ENCODE data around the gene PEX16.

Gene PEX16

DNA sequence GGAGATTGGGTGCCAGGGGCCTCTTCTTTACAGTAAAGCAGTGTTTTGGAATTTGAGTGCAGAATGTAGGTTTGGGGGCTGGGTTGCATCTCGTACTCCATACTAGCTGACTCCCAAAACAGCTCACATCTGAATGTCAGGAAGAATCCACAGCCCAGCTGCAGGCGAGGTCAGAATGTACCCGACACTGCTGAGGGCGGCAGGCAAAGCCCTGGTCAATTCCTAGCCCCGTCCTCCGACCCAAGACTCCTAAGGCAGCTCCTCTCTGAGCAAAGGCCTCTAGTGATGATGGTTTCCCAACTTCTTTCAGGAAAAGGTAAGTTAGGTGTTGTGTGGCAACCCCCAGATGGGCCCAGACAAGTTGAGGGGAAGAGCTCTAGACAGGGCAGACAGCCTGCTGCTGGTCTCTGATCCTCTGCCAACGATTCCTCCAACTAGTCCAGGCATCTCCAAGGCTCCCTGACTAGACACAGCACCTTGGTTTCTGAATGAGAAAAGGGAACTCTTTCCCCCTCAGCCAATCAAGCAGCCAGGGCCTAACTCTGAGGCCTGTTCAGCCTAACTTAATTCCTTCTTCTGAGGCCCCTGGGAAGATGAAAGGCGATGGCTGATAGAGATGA is 13.4 kb upstream of the PEX16 start:
- no peak for DNase-seq (ENCODE audit: low read depth)

DNA sequence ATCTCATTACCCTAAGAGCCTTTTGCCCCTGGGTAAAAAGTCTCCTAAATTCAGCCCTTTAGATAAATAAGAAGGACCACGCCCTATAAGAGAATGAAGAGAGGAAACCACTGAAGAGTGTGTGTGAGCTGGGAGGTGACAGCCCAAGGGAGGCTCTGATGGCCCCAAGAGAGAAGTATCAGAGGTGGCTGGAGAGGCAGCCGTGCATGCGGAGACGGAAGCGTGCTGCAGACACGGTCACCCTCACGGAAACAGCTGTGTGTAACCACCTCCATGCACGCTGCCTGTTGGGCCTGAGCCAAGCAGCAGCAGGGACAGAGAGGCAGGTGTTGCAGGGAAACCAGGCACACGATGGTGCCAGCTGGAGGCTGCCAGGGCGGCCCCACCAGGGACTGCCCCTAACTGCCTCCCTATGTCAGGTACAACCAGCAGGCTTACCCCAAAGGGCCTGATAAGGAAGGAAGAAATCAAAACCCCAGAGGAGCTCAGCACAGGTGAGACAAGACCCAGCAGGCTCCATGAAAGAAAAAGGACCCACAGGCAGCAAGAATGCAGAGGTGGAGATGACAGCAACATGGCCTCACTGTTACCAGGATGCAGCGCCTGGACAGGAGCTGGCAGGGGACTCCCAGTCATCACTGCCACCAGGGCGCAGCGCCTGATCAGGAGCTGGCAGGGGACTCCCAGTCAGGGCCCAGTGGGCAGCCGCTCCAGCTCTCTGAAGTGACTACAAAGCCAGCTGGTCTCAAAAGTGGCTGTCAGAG is 12.5 kb upstream of the PEX16 start:
- DNase-seq (ENCODE audit: low read depth) = no peak

DNA sequence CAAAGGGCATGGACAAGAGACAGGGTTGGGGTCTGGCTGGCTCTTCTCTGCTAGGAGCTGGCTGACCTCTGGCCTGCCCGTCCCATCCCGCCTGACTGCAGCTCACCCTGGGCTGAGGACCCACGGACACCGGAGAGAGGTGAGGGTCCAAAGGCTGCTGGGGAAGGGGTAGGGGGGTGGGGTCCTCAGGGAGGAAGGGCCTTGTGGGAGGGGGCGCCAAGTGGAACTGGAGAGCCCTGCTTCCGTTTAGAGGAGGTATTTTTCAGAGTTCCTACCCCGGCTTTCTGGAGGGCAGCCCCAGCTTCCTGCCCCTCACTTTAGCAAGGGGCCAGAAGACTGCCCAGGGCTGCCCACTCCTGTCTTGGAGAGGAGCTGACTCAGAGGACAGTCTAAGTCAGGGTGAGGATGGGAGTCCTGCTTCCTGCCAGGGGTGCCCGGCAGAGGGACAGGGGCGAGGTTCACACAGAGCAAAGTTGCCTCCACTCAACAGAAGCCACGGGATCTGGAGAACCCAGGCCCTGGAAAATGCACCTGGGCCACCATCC is 11.9 kb upstream of the PEX16 start:
- no peak for DNase-seq (ENCODE audit: low read depth)

DNA sequence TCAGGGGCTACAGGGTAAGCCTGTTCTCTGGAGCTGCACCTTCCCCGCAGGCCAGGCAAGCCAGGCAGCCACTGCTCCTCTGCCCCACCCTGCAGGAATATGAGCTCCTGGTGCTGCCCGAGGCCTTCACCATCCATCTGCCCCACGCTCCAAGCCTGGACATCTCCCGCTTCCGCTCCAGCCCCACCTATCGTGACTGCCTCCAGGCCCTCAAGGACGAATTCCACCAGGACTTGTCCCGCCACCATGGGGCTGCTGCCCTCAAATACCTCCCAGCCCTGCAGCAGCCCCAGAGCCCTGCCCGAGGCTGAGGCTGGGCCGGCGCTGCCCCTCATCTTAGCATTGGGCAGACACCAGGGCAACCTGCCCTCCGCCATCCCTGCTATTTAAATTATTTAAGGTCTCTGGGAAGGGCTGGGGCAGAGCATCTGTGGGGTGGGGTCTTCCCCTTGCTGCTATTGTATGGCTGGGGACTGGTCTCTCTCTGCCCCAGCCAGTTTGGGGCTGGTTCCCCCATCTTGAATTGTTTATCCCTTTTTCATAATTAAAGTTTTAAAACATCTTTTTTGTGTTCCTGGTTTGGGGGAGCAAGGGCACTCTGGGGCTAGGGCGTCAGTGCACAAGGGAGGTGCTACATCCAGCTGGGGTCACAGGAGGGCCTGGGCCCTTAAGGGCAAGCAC is 11.0 kb upstream of the PEX16 start:
- DNase-seq (ENCODE audit: low read depth) = no peak

DNA sequence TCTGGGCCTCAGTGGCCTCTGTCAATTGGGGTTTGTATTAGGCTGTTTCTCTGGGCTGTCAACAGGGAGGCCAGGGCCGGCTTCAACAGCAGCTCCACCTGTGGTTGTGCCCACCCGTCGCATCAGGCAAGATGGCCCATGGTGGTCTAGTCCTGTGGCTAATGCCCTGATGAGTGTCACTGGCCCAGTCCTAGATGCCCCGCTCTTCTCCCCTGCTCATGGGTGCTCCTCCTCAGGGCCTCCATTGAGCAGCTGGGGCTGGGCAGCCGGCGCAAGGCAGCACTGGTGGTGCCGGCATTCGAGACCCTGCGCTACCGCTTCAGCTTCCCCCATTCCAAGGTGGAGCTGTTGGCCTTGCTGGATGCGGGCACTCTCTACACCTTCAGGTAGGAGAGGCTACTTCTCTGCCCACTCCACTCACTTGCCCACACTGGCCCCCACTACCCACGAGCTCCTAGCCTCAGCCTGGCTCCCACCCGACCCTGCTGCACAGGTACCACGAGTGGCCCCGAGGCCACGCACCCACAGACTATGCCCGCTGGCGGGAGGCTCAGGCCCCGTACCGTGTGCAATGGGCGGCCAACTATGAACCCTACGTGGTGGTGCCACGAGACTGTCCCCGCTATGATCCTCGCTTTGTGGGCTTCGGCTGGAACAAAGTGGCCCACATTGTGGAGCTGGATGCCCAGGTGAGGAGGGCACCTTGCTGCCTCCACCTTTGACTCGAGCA is 10.2 kb upstream of the PEX16 start:
- DNase-seq (ENCODE audit: low read depth) = no peak

DNA sequence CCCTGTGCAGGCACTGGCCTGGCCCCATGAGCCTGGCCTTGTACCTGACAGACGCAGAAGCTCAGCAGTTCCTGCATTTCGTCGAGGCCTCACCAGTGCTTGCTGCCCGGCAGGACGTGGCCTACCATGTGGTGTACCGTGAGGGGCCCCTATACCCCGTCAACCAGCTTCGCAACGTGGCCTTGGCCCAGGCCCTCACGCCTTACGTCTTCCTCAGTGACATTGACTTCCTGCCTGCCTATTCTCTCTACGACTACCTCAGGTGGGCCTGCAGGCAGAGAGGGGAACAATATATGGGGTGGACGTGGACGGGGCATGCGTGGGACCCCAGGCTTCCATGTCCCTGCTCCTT is 9.6 kb upstream of the PEX16 start:
- no peak for DNase-seq (ENCODE audit: low read depth)

DNA sequence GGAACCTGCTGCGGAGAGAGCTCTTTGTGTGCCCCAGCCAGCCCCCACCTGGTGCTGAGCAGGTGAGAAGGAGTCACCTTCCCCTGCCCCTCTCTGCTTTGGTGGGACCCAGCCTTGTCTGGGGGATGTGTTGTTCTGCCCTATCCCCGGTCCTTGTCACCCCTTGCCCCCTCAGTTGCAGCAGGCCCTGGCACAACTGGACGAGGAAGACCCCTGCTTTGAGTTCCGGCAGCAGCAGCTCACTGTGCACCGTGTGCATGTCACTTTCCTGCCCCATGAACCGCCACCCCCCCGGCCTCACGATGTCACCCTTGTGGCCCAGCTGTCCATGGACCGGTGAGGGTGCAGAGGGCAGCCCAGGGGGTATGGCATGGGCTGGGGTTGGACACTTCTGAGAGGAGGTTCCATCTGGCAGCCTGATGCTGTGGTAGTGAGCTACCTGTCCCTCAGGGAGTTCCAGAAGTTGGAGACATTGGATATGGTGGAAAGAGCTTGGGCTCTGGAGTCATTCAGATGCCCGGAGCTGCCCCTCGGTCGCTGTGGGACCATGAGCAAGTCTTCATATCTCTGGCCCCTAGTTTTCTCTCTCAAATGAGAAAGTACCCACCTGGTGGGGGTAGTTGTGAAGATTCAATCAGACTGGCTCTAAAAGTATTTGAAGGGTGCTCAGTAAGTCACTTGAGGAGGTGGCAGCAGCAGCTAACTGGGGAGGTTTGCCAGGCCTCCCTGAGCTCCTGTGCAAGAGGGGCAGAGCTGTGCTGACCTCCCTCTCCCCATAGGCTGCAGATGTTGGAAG is 9.1 kb upstream of the PEX16 start:
- DNase-seq (ENCODE audit: low read depth) = no peak

DNA sequence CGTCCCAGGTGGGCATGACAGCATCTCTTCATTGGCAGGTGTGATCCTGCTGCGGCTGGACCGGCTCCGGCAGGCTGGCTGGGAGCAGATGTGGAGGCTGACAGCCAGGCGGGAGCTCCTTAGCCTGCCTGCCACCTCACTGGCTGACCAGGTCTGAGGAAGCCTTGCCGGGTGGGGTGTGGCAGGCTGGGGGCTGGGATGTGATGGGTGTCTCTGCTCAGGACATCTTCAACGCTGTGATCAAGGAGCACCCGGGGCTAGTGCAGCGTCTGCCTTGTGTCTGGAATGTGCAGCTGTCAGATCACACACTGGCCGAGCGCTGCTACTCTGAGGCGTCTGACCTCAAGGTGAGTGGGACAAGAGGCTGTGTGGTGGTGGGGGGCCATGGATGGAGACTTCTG is 8.3 kb upstream of the PEX16 start:
- DNase-seq (ENCODE audit: low read depth) = no peak

DNA sequence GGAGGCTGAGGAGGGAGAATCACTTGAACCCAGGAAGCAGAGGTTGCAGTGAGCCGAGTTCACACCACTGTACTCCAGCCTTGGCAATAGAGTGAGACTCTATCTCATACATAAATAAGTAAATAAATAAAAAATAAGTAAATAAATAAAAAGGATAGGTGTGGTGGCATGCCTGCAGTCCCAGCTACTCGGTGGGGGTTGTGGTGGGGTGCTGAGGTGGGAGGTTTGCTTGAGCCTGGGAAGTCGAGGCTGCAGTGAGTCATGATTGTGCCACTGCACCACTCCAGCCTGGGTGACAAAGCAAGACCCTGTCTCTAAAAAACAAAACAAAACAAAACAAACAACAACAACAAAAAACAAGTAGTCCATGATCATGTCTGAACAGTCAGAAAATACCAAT is 7.9 kb upstream of the PEX16 start:
- DNase-seq (ENCODE audit: low read depth) = no peak

DNA sequence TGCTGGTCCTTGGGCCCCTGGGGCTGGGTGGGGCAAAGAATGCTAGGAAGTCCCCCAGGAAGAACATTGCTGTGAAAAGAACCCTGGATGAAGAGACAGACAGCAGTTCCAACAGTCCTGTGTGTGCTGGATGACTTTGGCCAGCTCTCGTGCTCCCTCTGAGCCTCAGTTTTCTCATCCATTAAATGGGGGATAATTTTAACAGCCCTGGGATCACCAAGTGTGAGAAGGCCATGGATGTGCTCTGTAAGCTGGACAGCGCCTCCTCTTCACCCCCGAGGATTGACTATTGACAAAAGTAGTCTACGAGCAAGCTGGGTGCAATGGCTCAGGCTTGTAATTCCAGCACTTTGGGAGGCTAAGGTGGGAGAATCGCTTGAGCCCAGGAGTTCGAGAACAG is 7.2 kb upstream of the PEX16 start:
- DNase-seq (ENCODE audit: low read depth) = no peak

DNA sequence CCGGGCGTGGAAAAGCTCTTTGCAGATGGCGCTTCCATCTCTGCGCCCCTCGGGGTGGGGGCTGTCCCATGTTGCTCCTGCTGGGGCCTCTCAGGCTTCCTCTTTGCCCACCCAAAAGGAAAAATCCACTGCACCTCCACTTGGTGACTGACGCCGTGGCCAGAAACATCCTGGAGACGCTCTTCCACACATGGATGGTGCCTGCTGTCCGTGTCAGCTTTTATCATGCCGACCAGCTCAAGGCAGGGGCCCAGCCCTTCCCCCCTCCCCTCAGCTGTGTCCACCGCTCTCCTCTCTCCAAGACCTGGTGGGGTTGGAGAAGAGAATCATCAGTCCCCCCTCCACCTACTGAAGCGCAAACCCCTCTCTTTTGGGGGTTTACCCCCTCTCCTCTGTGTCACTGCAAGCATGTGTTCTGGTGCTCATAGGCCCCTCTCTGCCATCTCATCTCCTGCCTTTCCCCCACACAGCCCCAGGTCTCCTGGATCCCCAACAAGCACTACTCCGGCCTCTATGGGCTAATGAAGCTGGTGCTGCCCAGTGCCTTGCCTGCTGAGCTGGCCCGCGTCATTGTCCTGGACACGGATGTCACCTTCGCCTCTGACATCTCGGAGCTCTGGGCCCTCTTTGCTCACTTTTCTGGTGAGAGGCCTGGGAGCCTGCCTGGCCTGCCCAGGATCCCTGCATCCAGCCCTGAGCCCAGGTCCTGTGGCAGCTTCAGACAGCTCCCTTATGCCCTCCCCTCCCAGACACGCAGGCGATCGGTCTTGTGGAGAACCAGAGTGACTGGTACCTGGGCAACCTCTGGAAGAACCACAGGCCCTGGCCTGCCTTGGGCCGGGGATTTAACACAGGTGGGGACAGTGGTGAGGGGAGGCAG is 6.6 kb upstream of the PEX16 start:
- DNase-seq (ENCODE audit: low read depth) = no peak

DNA sequence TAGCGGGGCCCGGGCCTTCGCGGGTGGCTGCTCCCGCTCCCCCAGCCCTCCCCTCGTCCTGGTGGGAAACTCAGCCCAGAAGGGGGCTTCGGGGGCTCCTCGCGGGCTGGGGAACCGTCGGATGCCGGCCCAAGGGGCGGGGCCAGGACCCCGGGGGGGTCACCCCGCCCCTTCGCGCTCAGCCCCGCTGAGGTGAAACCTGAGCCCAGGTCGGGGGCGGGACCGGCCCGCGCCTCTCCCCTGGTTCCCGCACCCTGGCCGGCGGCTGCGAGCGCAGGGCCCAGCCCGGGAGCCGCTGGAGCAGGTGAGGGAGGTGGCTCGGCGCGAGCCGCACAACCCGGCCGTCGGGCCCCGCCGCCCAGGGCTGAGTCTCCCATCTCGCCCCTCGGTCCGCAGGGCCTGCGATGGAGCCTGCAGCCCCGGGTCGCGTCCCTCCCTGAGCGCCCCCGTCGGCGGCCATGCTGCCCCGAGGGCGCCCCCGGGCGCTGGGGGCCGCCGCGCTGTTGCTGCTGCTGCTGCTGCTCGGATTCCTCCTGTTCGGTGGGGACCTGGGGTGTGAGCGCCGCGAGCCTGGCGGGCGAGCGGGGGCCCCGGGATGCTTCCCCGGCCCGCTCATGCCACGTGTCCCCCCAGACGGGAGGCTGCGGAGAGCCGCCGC is 4.9 kb upstream of the PEX16 start, which contains the start of gene LARGE2:
TSS of gene LARGE2 (plus strand) at position 232 of the 658 bp plus-strand sequence. CDS start at position 459, 227 bp downstream.
- no peak for DNase-seq (ENCODE audit: low read depth)

DNA sequence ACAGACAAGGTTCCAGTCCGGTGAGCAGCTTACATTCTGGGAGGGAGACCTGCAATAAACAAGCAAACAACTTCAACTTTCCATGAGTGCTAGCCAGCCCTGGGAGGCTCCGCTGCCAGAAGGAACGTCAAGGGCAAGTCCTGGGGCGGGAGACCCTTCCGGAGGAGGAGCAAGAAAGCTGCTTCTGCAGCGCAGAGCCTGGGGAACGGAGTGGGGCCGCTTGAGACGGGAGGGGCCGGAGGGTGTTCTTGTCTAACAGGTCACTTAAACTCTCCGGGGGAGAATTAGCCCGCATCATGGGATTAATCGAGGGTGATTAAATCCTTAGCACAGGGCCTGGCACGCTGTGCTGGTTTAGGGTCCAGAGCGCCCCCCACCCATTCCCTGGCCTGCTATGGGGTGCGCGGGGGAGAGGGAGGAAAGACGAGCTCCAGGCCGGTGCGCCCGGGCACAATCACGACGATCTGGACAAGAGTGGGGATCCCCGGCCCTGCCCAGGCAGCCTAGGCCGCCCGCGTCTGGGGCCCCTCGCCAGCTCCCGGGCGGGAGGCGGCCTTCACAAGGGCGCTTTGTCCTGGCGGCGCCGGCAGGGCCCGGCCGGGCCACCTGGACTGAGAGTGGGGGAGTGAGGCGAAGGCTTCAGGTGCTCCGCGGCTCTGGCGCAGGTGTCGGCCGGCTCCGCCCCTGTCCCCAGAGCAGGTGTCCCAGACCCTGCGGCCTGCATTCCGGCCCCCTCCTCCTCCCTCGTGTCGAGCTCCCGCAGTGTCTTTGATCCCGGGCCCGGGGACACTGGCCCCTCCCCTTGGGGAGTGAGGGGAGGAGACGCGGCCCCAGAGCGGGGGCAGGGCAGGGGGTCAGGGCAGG is 4.1 kb upstream of the PEX16 start:
- no peak for DNase-seq (ENCODE audit: low read depth)

DNA sequence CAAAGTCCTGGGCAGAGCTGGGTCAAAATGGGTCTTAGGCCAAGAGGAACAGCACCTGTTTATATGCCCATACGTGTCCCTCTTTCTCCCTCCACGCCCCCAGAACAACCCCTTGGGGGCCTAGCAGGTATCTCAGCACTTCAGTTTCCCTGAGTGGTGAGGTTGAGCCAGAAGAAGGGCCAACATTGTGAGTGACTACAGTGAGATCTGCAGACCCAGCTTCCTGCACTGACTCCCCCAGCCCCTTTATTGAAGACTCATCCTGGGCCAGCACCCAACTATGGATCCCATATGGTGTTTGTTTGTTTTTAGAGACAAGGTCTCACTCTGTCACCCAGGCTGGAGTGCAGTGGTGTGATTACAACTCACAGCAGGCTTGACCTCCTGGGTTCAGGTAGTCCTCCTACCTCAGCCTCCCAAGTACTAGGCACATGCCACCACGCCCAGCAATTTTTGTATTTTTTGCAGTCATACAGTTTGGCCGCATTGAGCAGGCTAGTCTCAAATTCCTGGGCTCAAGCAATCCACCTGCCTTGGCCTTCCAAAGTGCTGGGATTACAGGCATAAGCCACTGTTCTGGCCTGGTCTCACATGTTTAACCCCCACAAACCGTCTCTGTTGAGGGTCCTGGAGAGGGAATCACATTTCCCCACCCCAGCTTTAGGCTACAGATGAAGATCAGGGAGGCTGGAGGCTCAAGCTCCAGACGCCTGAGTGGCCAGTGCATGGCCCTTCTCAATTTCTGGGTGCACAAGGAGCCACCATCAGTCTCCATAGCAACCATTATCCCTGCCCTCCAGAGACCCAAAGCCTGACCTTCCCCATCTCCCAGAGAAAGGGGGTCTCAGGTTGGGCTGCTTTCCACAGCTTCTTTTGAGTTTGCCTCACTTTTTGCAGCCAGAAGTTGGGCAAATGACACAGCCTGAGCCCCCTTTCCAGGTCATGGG is 3.1 kb upstream of the PEX16 start:
- no peak for DNase-seq (ENCODE audit: low read depth)

DNA sequence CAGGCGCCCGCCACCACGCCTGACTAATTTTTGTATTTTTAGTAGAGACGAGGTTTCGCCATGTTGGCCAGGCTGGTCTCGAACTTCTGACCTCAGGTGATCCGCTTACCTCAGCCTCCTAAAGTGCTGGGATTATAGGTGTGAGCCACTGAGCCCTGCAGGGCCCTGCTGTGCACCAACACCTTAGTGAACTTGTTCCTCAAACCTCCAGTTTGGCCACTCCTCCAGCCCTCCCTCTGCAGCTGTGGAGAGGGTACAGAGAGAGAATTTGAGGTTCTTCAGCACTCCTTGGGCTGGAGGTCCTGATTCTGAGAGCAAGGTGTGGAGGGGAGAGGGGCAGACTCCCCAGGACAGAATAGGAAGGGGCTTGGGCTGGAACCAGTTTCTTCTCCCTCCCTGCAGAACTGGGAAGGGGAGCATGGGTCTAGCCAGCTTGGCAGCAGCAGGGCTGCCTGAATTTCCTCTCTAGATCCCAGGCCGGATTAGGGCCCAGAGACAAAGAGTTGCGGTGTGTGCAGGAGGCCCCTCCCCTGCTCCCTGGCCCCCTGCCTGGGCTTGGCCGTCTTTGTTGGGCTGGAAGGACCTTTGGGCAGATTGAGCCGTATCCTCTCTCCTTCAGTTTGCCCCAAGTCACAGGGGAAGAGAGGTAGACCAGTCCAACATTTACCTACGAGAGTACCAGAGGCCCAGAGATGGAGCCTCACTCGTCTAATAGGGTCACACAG is 2.3 kb upstream of the PEX16 start:
- no peak for DNase-seq (ENCODE audit: low read depth)

DNA sequence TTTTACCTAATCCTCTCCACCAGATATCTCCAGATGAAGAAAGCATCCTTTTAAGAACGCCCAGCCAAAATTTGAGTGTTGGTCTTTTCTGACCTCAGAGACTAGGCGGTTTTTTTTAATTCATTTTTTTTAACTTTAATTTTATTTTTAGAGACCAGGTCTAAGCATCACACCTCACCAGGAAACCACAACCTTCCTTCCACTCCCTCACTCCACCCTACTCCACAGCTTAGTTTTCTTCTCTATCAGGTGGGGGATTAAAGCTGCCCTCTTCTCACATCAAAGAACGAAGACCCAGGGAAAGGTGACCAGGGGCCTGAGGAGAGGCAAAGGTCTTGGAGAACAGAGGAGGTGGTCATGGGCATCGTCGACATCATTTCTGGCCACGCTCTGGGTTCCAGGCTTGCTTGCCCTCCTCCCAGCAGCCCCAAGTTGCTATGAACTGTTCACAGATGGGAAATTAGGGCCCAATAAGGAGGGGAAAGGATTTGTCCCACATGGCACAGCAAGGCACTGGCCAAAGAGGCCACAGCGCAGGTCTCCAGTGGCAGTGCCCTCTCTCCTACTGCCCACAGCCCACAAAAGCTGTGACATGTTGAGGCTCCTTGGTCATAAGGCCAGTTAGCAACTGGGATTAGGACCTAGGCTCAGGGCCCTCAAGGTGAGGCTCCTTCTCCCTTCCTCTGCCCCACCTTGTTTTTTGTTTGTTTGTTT is 1.4 kb upstream of the PEX16 start:
- no peak for DNase-seq (ENCODE audit: low read depth)
